Ishikawa (cell line): Measurements from ENCODE around the gene SRF.

ENCODE experiments used
- CEBPB ChIP-seq: IDR thresholded peaks from 2 replicates; pipeline ENCODE4 v1.6.1; 2012
- EP300 ChIP-seq: IDR thresholded peaks from 2 replicates; pipeline ENCODE4 v1.6.1; 2012; ENCODE audit warnings: borderline replicate concordance
- TAF1 ChIP-seq: IDR thresholded peaks from 2 replicates; pipeline ENCODE4 v1.6.1; 2012; ENCODE audit warnings: low read depth, mild to moderate bottlenecking
- YY1 ChIP-seq: IDR thresholded peaks from 2 replicates; pipeline ENCODE4 v1.6.1; 2012; ENCODE audit warnings: low read depth
- TF ChIP-seq, protein P1 (sequence below): IDR thresholded peaks from 2 replicates; pipeline ENCODE4 v1.6.1; 2012

DNA sequence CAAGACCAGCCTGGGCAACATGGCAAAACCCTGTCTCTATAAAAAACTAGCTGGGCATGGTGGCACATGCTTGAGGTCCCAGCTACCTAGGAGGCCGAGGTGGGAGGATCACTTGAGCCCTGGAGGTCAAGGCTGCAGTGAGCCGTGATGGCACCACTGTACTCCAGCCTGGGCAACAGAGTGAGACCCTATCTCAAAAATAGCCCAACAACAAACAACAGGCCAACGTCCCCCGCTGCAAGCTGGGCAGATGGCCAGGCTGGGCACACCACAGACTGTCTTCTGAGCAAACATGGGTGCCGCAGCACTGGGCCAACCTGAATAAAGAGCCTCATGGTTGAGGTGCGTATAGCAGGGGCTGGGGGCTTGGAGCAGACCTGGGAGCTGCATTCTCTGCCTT is 46.6 kb upstream of the SRF start:
- TF ChIP-seq EP300 (no peak), CEBPB (no peak), YY1 (no peak), TAF1 (no peak)
- TF ChIP-seq, protein P1, sequence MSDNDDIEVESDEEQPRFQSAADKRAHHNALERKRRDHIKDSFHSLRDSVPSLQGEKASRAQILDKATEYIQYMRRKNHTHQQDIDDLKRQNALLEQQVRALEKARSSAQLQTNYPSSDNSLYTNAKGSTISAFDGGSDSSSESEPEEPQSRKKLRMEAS, result no peak
